Midbrain (tissue), 1 donor: ENCODE data around the gene PXT1.
A peak's percentile ranks its signal among the peaks of the same experiment; 100 is the strongest.

Experiments
- DNase-seq: peaks from one replicate; lab custom pipeline; 2025; lab: John Stamatoyannopoulos, UW

The PXT1 gene

GRCh38 chr6:36346486-36347273 lies 96.0 kb downstream of the PXT1 start:
- DNase-seq, result no peak

GRCh38 chr6:36345681-36346466 lies 96.8 kb downstream of the PXT1 start:
- DNase-seq, result no peak

GRCh38 chr6:36343109-36343680 lies 99.5 kb downstream of the PXT1 start:
- DNase-seq, result no peak

GRCh38 chr6:36340618-36341454 lies 101.8 kb downstream of the PXT1 start:
- DNase-seq, result peak; percentile 58
